Measurements from ENCODE around the gene TUBA4B.
"Not testable (repeated sequence)": the region's sequence is repeated elsewhere in the genome, so short reads cannot be mapped to it uniquely, and the experiment has no call there.

The TUBA4B gene

DNA sequence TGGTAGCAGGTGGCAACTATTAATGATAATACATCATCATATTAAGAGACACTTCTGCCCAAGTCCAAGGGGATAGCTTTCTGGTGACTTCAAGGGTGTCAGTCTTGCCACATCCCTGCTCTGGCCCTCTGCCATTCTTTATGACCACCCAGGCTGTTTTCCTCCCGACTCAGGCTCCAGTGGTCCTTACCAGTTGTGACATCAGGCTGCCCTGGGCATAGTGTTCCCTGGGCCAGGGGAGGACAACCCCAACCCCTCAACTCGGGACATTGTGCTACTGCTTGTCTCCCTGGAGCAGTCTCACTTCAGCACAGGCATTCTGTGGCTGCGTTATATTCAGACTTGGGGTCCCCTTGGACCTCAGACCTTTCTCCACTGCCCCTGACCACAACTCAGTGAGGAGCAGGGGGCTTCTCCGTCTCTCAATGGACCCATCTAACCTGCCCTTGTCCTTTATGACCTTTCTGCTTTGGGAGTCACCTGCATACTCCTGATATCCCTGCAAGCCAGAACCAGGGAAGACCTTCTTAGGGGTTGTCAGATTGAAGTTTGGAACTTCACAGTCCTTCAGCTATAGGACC is 39.0 kb downstream of the TUBA4B start:
- DNase-seq = no peak

DNA sequence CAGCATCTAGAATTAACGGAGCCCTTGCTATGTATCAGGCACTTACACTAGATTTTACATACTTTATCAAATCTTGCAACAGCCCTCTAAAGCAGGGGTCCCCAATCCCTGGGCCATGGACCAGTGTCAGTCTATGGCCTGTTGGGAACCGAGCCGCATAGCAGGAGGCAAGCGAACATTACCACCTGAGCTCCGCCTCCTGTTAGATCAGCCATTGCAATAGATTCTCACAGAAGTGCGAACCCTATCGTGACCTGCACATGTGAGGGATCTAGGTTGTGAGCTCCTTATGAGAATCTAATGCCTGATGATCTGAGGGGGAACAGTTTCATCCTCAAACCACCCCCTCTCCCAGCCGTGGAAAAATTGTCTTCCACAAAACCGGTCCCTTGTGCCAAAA is 39.6 kb downstream of the TUBA4B start:
- DNase-seq = no peak

DNA sequence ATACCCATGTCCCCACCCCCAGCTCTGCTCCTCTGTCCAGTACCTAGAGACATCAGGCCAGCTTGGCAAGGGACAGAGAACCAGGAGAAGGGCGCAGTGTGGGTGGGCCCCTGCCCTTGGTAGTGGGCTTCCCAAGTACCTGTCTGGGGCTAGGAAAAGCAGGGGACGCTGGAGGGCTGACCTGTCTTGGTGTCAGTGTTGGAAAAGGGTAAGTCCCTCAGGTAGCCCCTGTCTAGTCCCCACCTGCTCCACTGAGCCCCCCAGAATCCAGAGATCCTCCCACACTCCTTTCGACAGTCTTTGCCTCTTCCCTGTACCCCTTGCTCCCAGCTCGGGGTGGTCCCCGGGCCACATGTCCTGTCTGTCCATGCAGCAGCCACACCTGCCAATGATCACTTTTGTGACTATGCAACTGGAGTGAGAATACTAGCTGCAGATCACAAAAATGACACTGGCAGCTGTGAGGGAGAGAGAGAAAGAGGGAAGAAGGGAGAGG is 40.7 kb downstream of the TUBA4B start:
- no peak for DNase-seq

DNA sequence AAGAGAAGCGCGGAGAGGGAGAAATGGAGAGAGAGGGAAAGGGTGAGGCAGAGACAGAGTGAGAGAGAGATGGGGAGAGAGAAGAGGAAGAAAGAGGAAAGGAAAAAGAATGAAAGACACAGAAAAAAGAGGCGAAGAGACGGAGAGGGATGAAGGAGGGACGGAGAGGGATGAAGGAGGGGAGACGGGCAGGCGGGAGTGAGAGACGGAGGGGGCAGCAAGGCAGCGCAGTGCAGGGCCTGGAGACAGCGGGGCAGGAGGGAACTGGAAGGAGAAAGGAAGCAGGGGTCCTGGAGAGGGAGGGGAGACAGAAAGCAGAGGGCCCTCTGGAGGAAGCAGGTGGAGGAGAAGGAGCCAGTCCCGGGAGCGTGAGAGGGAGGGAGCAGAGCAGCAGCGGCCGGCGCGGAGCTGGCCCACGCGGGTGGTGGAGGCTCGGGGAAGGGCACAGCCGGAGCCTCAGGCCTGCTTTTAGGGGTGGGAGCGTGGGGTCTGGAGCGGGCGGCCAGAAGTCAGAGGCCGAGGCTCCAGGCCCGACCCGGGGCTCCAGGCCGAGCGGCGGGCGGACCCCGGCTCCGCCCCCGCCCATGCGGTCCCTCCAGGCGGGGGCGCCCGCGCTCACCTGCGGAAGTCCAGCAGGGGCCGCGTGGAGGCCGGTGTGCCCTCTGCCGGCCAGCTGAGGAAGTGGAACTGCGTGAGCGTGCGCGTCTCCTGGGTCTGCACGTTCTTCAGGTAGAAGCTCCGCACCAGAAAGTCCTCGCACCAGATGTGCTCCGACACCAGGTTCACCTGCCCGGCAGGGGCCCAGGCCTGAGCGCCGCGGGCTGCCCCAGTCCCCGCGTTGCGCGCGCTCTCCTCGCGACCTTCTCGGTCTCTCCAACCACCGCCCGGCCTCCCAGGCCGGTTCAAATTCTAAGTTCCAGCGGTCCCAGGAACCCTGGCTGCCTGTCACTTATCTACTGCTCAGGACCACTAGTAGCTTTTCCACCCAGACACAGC is 41.6 kb downstream of the TUBA4B start:
- peak; percentile 93 for DNase-seq

DNA sequence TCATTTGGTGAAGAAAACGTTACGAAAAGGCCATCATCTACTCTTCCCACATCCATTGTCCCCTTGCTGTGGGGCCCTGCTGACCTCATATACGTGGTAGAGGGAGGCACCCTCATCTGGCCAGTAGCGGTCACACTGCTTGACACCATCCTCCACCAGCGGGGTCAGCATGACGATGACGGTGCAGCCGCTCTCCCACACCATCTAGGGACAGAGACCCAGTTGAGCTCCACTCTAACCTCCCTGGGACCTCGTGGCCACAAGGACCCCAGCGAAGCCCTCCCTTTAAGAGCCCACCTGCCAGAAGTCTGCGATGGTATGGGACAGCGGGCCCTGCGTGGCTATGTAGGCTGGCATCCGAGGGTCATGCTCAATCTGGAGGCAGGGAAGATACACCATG is 43.1 kb downstream of the TUBA4B start:
- no peak for DNase-seq

DNA sequence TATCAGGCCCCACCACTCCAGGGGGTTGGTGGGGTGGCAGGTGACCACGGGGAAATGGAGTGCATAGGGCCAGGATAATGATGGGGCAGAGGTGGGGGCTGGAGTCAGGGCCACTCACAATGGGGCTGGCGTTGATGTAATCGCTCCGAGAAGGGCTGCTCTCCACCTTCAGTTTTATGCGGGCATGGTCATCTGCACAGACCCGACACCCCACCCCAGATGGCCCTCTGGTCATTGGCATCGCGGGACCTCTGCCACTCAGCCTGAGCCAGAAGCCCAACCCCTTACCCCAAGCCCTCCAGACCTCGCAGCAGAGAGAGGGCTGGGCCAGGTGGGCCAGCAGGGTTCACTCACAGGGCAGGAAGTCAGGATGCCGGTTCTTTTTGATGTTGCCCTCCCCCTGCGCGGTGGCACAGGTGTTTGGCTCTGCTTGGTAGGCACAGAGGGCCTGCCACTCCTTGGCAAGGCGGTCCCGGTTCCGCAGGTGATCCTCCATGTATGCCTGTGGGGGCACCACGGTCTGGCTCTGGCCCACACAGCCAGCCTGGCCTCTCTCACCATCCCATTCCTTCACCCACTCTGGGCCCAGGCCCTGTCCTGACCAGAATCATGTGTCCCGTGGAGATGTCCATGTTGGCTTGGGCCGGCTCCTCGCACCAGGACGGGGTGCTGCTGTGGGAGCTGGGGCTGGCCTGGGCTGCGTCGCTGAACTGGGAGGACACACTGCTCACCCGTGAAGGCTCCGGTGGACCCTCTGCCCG is 43.8 kb downstream of the TUBA4B start:
- DNase-seq = peak; percentile 27

DNA sequence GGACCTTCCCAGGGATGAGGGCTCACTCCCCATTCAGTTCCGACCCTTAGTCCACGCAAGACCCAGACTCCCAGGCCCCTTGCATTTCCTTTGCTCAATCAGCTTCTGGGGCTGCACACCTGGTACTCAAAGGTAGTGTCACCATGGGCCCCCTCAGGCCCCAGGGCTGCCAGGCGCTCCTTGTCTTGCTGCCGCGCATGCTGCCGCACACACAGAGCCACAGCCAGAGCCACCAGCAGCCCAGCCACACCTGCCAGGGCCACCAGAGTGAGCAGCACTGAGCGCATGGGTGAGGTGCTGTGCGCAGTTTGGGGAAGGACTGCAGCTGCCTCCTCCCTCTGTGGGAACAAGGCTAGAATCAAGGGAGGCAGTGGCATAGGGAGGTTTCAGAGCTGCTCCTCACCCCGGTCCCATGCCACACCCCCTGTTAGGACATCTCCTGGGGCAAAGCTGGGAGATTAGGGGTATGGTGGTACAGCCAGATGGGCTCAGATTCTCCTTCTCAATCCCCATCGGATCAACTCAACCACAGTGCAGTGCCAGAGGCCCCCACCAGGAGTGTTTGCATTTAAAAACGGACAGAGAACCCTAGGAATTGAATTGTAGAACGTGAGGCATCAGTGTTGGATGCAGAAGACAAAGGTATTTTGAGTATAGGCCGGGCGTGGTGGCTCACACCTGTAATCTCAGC is 44.9 kb downstream of the TUBA4B start:
- DNase-seq = no peak

DNA sequence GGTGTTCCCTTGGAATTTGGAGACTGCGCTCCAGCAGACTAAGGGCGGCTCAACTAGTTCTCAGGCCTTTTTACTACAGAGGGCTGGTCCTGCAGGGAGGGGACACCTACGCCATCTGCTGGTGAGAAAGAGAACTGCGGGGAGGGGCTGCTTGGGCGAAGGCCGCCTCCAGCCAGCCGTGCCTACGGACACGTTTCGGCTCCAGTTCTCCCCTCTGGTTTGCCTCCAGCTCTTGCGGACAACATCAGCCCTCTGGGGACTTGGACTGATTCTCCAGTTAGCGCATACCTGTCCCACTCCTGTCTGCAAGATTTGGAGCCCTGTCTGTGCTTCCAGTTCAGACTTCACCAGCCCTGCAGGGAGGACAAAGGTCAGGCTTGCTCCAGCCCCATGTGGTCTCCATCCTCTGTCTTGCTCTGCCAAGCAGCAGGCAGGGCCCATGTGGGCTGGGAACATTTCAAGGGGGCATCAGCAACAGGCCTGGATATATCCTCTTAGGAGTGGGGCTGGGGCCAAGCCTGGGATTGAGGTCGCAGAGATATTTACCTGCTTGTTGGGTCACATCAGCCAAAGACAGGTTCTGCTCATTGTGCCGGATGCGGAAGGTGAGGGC is 45.8 kb downstream of the TUBA4B start:
- peak; percentile 88 for DNase-seq

DNA sequence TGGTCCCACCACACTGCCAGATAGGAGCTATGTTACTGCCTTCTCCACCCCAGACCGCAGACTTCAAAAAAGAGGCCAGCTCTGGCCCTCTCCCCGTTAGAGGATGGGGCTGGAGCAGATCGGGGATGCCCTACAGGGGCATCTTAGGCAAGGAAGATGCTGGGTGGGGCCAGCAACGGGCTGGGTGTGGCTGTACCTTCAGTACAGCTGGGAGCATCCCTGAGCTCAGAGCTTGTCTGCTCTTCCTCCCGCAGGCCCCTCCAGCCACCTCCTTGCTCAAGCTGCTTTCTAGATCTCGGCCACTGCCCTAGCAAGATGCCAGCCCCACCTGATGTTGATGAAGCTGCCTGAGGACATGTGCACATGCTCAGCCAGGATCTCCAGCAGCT is 46.3 kb downstream of the TUBA4B start:
- DNase-seq = no peak

DNA sequence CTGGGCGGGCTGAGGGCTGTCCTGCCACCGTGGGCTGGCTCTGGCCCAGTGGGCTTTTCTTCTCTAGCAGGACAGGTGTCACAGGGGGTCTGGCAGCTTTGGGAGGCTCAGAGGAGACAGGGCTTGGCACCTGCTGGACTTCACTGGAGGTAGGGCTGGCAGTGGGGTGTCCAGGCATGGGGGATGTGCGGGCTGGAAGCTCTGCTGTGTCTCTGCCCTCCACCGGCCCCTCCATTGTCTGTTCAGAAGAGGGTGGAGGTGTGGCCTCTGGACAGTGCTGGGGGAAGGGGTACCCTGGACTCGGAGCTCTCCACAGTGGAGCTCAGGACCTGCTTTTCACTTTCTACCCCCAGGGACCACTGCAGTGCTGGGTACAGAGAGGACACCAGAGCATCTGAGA is 47.0 kb downstream of the TUBA4B start:
- DNase-seq = no peak

DNA sequence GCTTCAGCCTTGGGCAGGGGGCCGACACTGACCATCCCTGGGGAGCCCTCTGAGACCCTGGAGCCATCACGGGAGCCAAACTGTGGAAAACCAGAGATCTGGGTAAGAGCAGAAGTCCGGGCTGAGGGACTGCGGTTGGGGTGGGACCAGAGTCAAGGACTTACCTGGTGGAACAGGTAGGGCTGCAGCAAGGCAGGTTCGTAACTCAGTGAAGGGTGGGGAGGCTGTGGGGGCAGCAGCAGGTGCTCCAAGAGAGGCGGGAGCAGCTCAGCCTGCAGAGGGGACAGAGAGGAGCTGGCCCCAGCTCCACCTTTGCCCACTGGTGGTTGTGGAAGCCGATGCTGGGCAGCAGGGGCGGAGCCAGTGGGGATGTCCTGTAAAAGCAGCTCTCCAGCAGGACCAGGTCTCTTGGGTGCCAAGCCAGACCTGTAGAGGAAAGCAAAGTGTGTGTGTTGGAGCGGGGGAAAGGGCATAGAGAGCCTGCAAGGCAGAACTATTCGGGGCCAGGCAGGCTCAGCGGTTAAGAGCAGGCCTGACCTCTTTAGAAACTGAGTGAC is 49.4 kb downstream of the TUBA4B start:
- DNase-seq = no peak

DNA sequence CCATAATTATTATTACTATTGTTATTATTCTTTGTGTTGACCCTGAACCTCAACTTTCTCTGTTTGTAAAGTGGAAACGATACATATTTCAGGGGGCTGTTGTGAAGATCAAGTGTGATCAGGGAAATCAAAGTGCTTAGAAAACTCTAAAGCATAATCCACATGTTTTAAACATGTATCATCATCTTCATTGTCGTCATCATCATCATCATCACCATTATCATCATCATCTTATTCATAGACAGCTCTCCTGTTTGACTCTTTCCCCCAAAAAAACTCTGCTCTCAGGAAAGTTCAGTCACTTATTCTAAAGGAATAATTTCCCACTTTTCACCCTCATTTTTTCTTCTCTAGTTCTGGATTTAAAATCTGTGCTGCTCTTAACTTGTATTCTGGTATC is 51.2 kb downstream of the TUBA4B start:
- no peak for DNase-seq

DNA sequence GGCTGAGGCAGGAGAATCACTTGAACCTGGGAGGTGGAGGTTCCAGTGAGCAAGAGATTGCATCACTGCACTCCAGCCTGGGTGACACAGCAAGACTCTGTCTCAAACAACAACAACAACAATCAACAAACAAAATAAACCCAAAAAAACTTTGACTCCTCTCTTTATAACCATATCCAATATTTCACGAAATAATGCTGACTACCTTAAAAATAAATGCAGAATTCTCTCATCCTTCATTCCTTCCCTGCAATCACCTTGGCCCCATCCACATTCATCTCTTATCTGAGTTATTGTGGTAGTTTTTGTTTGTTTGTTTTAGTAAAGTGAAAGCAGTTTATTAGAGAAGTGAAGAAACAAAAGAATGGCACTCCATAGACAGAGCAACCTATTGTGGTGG is 53.0 kb downstream of the TUBA4B start:
- DNase-seq = no peak

DNA sequence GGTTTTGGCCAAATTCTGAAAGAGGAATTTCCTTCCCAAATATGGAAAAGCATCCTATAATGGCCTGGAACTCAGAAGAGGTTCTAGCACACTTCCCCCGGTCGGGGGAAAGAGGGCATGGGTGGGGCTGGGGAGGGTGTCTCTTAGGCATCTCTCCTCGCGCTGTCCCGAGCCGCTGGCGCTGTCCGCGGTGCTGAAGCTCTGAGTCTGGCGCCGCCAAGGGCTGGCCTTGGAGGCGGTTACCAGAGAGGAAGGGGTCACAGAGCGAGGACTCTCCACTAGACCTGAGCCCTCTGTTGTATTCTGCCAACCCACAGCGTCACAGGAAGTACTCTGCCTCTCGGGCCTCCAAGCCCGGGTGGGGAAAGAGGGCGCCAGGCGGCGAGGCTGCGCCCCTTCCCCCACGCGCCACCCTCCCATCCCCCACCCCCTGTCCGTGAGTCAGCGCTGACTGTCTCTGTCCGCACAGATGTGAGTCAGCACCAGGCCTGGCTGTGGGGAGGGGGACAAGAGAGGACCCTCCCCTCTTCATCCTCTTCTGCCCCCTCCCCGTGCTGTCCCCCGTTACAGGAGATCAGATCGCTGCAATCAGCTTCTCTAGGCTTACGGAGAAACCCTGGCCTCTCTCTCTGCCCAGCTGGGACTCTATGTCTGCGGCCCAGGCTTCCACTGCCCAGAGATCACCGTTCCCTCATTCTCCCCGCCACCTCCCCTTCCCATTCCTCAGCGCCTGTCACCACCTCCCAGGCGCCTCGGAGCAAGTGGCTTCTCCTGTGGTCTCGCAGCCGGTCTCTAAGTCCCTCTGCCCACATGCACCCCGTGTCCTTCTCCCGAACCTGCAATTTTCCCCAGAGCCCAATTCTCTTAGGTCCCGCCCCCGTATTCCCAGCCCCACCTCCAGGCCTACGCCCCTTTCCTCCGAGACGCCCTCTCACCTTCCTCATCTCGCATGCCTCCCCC is 55.4 kb downstream of the TUBA4B start:
- DNase-seq = peak; percentile 69

DNA sequence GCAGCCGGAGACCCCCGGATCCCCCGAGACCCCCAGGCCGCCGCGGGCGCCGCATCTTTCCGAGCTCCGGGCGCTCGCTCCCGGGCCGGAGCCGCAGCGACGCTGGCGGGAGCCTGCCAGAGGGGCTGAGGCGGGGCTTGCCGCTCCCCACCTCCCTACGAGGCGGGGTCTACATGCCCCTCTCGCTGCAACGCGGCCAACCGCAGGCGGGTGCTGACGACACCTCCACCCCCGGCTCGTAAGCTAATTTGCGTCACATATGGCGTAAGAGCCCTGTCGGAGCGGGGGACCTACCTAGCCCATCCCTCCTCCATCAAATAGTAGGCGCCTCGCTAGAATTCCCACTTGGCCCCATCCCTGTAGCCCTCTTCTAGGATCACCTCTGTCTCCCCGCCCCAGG is 56.2 kb downstream of the TUBA4B start, which contains the start of gene PTPRN:
PTPRN (minus strand) TSS at position 124 of the 400 bp plus-strand sequence; CDS start at position 55, 69 bp downstream.
- DNase-seq = no peak

DNA sequence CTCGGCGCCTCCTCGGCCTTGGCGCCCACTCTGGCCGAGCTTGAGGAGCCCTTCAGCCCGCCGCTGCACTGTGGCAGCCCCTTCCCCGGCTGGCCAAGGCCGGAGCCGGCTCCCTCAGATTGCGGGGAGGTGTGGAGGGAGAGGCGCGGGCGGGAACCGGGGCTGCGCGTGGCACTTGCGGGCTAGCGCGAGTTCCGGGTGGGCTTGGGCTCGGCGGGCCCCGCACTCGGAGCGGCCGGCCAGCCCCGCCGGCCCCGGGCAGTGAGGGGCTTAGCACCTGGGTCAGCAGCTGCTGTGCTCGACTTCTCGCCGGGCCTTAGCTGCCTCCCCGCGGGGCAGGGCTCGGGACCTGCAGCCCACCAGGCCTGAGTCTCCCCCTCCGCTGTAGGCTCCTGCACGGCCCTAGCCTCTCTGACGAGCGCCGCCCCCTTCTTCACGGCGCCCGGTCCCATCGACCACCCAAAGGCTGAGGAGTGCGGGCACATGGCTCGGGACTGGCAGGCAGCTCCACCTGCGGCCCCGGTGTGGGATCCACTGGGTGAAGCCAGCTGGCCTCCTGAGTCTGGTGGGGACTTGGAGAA is 59.7 kb downstream of the TUBA4B start:
- not testable (repeated sequence) for DNase-seq

DNA sequence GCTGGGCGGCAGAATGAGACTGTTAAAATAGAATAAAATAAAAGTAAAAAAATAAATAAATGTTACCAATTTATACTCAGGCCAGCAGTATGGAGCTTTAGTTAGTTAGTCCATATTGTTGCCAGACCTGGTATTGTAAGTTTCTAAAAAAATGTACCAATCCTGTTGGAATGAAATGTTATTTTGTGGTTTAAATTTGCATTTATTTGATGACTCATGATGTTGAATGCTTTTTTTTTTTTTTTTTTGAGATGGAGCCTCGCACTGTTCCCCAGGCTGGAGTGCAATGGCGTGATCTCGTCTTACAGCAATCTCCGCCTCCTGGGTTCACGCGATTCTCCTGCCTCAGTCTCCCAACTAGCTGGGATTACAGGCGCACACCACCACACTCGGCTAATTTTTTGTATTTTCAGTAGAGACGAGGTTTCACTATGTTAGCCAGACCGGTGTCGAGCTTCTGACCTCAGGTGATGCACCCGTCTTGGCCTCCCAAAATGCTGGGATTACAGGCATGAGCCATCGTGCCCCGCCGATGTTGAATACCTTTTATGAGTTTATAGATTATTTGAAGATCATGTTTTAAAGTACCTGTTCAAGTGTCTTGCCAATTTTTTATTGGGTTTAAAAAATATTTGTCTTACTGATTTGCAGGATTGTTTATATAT is 61.9 kb downstream of the TUBA4B start:
- no peak for DNase-seq
